HG03565 (cell line): ENCODE data around the gene PIAS2.
A peak's percentile ranks its signal among the peaks of the same experiment; 100 is the strongest.
"Not testable (repeated sequence)": the region's sequence is repeated elsewhere in the genome, so short reads cannot be mapped to it uniquely, and the experiment has no call there.

Experiments
- ATAC-seq: cut with Tn5 transposase; IDR thresholded peaks from one replicate; pipeline ENCODE4 v1.9.1; 2021; ENCODE audit warnings: mild to moderate bottlenecking, moderate library complexity; ENCODE audit not compliant: unreplicated experiment

Gene PIAS2

DNA sequence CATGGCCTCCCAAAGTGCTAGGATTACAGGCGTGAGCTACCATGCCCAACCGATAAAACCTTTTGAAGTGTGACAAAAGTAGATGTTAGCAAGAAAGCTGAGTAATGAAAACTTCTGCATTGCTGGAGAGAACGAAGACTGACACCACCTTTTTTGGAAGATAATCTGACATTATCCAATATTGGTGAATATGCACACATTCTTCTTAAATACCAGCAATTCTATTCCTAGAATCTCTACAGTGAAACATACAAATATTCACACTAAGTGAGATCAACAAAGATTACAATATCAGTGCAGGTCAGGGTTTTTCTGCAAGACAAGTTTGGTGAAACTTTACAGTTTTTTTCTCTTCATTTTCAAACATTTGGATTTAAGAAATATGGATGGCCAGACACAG, 7.8 kb downstream of the PIAS2 start:
- ATAC-seq = no peak

GRCh38 chr18:46903406-46903805, 13.9 kb downstream of the PIAS2 start:
- ATAC-seq = no peak

GRCh38 chr18:46899274-46899948, 17.9 kb downstream of the PIAS2 start:
- peak; percentile 75 for ATAC-seq

DNA sequence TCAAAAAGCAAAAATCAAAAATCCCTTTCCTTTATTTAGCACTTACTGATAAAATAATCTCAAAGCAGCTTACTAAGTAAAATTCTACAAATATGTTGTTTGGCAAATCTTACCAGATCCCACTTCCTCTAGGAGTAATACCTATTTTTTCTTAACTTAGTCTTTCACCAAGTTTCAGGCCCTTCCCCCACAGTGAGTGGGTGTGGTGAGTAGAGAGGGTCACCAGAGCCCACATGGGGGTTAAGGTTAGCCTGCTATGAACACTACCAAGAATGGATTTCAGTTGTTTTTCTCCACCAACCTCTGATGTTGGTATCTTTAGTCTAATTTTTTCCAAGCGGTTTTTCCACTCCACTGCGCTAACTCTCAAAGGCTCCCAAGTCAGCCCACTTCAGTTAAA, 23.2 kb downstream of the PIAS2 start:
- ATAC-seq = no peak

- ATAC-seq = no peak
Measured at GRCh38 chr18:46893360-46893759, 23.9 kb downstream of the PIAS2 start.

GRCh38 chr18:46892842-46893241, 24.5 kb downstream of the PIAS2 start:
- peak; percentile 49 for ATAC-seq

- ATAC-seq = peak; percentile 81
Measured at GRCh38 chr18:46891742-46892214, 25.5 kb downstream of the PIAS2 start.

DNA sequence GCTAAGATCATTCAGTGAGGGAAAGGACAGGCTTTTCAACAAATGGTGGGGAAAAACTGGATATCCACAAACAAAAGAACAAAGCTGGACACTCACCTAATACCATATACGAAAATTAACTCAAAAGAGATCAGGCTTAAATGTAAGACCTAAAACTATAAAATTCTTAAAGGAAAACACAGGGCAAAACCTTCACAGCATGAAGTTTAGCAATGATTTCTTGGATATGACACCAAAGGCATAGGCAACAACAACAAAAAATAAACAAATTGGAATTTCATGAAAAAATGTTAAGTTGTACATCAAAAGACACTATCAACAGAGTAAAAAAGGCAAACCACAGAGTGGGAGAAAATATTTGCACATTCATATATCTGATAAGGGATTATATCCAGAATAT, 28.3 kb downstream of the PIAS2 start:
- ATAC-seq = no peak

- ATAC-seq = no peak
Measured at GRCh38 chr18:46886893-46887292, 30.4 kb downstream of the PIAS2 start.

DNA sequence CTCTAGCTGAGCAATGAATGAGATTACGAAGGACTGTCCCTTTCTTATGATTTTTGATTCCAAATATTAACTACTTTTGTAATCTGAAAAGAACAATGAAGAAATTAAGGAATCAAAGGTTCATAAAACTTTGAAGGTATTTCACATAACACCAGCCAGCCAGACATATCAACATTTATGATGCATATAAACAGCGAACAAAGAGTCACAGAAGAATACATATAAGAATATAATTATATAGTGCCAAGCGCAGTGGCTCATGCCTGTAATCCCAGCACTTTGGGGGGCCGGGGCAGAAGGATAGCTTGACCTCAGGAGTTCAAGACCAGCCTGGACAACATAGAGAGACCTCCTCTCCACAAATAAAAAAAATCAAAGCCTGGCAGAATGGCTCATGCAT, 34.1 kb downstream of the PIAS2 start:
- no peak for ATAC-seq

DNA sequence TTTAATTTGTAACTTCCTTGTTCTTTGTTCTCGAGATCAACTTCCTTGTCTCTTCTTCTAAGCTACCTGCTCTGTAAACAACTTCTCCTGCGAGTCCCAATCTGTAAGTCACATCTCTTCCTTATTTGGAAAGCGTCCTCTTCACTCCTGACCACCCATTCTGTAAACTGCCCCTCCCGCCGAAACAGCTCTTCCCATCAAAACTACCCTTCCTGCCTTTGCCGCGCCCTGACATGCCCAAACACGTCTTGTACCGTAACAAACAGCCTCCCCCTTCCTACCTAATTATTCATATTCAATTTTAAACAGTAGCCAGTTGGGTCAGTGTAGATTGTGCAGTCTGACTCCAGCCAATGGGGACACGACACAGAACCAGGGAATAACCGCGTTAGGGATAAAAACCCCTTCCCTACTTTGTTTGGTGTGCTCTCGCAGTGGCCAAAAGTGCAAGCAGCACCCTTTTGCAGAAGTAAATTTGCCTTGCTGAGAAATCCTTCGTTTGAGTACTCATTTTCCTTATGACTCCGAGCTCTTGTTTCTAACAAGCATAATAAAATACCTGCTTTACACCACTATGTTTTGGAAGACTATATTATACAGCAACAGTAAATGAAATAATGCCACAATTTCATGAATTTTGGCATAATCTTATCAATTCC, 39.8 kb downstream of the PIAS2 start:
- no peak for ATAC-seq

DNA sequence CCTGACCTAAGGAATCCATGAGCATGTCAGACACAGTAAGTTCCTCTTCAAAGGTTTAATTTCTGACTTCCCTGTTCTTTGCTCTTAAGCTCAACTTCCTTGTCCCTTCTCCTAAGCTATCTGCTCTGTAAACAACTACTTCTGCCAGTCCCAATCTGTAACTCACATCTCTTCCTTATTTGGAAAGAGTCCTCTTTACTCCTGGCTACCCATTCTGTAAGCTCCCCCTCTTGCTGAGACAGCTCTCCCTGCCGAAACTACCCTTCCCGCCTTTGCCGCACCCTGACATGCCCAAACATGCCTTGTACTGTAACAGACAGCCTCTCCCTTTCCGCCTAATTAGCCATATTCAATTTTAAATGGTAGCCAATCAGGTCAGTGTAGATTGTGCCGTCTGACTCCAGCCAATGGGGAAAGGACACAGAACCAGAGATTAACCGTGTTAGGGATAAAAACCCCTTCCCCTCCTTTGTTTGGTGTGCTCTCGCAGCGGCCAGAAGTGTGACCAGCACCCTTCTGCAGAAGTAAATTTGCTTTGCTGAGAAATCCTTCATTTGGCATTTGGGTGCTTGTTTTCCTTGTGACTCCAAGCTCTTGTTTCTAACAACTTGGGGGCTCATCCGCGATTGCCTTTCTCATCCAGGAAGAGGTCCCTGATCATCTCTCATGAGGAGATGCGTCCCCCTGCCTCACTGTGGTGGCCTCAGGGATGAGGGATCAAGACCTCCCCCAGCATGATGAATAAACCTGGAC, 49.0 kb downstream of the PIAS2 start:
- no peak for ATAC-seq

- ATAC-seq = no peak
Measured at GRCh38 chr18:46867367-46868143, 49.8 kb downstream of the PIAS2 start.

GRCh38 chr18:46866523-46866922, 50.8 kb downstream of the PIAS2 start:
- ATAC-seq = no peak

DNA sequence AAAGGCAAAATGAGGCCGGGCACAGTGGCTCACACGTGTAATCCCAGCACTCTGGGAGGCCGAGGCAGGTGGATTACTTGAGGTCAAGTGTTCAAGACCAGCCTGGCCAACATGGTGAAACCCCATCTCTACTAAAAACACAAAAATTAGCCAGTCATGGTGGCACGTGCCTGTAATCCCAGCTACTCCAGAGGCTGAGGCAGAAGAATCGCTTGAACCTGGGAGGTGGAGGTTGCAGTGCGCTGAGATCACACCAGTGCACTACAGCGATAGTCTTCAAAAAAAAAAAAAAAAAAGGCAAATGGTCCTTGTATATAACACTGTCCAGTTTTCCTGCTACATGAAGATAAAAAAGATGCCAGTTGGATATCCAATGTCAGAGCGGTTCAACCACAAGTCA, 52.1 kb downstream of the PIAS2 start:
- ATAC-seq = not testable (repeated sequence)

DNA sequence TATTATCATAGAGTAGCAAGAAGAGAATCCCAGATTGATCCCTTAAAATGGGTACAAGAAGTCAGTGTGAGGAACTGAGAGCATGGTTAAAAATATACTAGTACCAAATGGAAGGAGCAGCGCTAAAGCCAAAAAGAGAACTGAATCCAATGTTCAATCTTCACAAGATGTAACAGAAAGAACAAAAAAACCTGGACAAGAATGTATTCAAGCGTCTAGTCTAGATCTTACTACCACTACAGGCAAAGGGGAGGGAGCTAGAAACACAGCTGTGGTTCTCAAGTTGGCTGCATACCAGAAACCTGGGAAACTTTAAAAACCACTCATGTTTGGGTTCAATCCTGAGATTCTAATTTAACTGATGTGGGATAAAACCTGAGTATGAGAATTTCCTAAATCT, 57.5 kb downstream of the PIAS2 start:
- peak; percentile 48 for ATAC-seq

DNA sequence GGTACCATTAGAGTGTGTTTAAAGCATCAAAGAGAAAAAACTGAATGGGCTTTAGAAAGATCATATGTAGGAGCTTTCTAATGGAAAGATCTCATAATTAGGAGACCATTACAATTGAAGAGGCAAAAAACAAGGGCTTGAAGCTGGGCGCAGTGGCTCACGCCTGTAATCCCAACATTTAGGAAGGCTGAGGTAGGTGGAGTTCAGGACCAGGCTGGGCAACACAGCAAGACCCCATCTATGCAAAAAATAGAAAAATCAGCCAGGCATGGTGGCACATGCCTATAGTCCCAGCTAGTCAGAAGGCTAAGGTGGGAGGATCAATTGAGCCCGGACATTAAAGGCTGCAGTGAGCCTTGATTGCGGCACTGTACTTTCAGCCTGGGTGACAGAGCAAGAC, 59.0 kb downstream of the PIAS2 start:
- ATAC-seq = no peak

DNA sequence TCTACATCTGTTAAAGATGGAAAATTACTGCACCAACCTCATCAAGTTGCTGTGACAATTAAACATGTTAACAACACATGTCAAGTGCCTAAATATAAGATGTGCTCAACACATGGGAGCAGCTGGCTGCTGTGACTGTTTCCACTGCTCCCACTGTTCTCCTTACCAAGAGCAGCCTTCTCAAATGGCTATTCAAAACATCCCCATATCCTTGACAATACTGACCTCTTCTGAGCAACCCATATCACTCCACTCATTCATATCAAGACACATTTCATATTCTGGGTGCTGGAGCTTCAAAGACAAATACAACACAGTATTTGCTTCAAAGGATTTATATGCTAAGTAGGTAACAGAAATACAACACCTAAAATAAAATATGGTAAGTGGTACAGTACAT, 60.3 kb downstream of the PIAS2 start:
- ATAC-seq = no peak

DNA sequence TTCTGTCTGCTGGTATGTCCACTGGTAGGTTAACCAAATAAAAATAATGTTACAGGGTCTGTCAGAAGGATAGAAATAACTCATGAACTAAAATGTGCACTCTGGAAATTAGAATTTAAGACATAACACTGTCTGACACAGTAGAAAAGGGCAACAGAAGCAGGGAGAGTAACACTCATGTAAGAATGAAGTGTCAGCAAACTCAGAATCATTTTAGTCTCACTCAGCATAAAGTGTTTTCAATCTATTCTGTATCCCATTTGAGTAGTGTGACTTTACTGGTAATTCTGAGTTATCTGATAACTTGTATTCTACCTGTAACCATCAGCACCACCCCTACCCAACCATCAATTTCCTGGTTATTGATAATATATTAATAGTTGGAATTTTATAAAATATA, 68.3 kb downstream of the PIAS2 start:
- no peak for ATAC-seq

GRCh38 chr18:46843372-46843771, 73.9 kb downstream of the PIAS2 start:
- ATAC-seq = no peak

GRCh38 chr18:46842583-46842982, 74.7 kb downstream of the PIAS2 start:
- ATAC-seq = no peak
